Suprapubic skin (tissue), 4 donors: ENCODE data around the gene TMEM232. TPM values are rescaled to one million over a fixed set of nuclear protein-coding genes. Genes with fewer than 3 reads are reported as not detected.

Experiments
- DNase-seq, 2 donors: peaks; one replicate each; pipeline ENCODE4 v3.0.0-alpha.2; 2019; ENCODE audit warnings: low spot score in 2 of 2
- H3K27ac ChIP-seq: fragments of 200-600 bp; sonication (generic); one replicate; pipeline ENCODE4 v1.5.1; 2019
- H3K27me3 ChIP-seq: fragments of 200-600 bp; sonication (generic); one replicate; pipeline ENCODE4 v1.5.1; 2019
- H3K36me3 ChIP-seq: fragments of 200-600 bp; sonication (generic); one replicate; pipeline ENCODE4 v1.5.1; 2019
- H3K4me1 ChIP-seq: fragments of 200-600 bp; sonication (generic); one replicate; pipeline ENCODE4 v1.5.1; 2019
- H3K4me3 ChIP-seq: fragments of 200-600 bp; sonication (generic); one replicate; pipeline ENCODE4 v1.5.1; 2019; ENCODE audit warnings: mild to moderate bottlenecking
- H3K9me3 ChIP-seq: fragments of 200-600 bp; sonication (generic); one replicate; pipeline ENCODE4 v1.5.1; 2019
- CTCF ChIP-seq, 2 donors: fragments of 200-600 bp in 1 of 2; fragments of 450-650 bp in 1 of 2; sonication (generic) in 1 of 2; IDR thresholded peaks; one replicate each; pipeline ENCODE4 v1.5.1; 2016 to 2019; ENCODE audit warnings: antibody characterized with exemption in 2 of 2, mild to moderate bottlenecking in 1 of 2, moderate library complexity in 1 of 2
- EP300 ChIP-seq: sonication (generic); formaldehyde crosslinking; IDR thresholded peaks from one replicate; pipeline ENCODE4 v1.6.1; 2017; ENCODE audit warnings: antibody characterized with exemption
- POLR2A ChIP-seq, 2 donors: fragments of 450-650 bp; IDR thresholded peaks; one replicate each; pipeline ENCODE4 v1.6.1; 2017; ENCODE audit warnings: antibody characterized with exemption in 2 of 2, mild to moderate bottlenecking in 2 of 2, moderate library complexity in 2 of 2
- POLR2AphosphoS5 ChIP-seq, 3 donors: sonication (generic); formaldehyde crosslinking; IDR thresholded peaks; one replicate each; pipeline ENCODE4 v1.6.1; 2017; ENCODE audit warnings: antibody characterized with exemption in 3 of 3
- WGBS: methylation state at CpG from one replicate; pipeline ENCODE4 v1.1.5; 2018; 5-methylcytosine and 5-hydroxymethylcytosine counted together
- total RNA-seq, 4 donors: library from RNA; depleted of rRNA; stranded (reverse); fragments of >200 nt; gene quantifications; one replicate each; pipeline ENCODE4 v1.1.0, GENCODE V29; 2016

TMEM232 gene
- total RNA-seq, 4 donors from 2014 or later = 0.76 to 1.9 (median 0.98) TPM

DNA sequence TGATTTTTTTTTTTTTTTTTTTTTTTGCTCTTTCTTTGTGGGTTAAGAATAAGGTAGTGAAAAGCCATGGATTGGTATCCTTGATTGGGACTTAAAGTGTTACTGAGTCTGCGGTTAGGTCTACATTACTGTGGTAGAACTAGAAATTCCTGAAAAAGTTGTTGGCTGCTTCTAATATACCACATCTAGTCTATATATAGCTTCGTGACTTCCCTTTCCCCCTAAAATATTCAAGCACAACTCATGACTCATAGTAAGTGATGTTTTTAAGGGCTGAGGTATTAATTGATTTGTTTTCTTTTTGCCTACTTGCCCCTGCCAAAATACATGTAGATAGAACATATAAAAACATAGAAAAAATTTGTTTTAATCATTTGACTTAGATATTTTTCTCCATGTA, 247.6 kb downstream of the TMEM232 start:
- Histone ChIP-seq H3K27me3 (no peaks in the 10 kb centered on the region), H3K4me3 (no peak overlapping the region), H3K27ac (no peak overlapping the region), H3K9me3 (no peaks in the 10 kb centered on the region), H3K4me1 (no peaks in the 10 kb centered on the region), H3K36me3 (no peaks in the 10 kb centered on the region)
- TF ChIP-seq POLR2A (IDR thresholded peaks at IDR 0.05) = no peak
- TF ChIP-seq CTCF (IDR thresholded peaks at IDR 0.05) = no peak
- no peak for TF ChIP-seq POLR2AphosphoS5 (IDR thresholded peaks at IDR 0.05)
- no peak for TF ChIP-seq EP300
- 26% methylated on average over 2 of the region's 2 CpGs for WGBS
- DNase-seq = no peak

DNA sequence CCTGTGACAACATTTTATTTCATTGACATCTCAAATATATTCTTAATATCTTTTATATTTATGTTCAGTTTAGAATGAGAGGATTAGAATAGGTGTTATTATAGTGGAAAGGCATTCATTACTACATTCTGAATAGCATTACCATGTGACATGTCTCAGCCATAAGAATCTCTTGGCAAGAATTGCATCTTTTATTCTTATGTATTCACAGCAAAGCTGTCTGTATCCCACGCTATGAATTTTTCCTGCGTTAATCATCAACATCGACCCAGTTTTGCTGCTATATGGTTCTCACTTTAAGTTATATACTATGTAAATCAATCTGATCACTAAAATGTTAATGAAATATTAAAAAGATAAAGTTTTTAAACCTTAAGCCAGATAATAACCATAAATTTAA, 248.6 kb downstream of the TMEM232 start:
- Histone ChIP-seq H3K27ac (no peak overlapping the region), H3K9me3 (no peaks in the 10 kb centered on the region), H3K36me3 (no peaks in the 10 kb centered on the region), H3K27me3 (no peaks in the 10 kb centered on the region), H3K4me3 (no peak overlapping the region), H3K4me1 (no peaks in the 10 kb centered on the region)
- 54% methylated on average over 3 of the region's 3 CpGs for WGBS
- TF ChIP-seq CTCF (IDR thresholded peaks at IDR 0.05) (no peak), POLR2A (IDR thresholded peaks at IDR 0.05) (no peak), EP300 (no peak), POLR2AphosphoS5 (IDR thresholded peaks at IDR 0.05) (no peak)
- no peak for DNase-seq

DNA sequence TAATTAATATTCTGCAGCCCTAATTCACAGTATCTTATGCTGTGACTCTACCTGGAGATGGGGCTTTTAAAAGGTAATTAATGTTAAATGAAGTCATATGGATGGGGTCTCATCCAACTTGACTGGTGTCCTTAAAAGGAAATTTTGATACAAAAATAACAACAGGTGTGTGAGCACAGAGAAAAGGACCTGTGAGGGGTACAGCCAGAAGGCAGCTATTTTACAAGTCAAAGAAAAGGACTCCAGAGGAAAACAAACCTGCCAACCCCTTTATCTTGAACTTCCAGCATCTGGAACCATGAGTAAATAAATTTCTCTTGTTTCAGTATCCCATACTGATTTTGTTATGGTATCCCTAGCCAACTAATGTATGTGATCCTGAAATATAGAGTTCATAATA, 250.3 kb downstream of the TMEM232 start:
- H3K27me3 ChIP-seq = no peaks in the 10 kb centered on the region
- DNase-seq = no peak
- no peak overlapping the region for H3K4me3 ChIP-seq
- no peak overlapping the region for H3K27ac ChIP-seq
- TF ChIP-seq POLR2A (IDR thresholded peaks at IDR 0.05) = no peak
- no peak for TF ChIP-seq POLR2AphosphoS5 (IDR thresholded peaks at IDR 0.05)
- TF ChIP-seq EP300 = no peak
- no peak for TF ChIP-seq CTCF (IDR thresholded peaks at IDR 0.05)
- no peaks in the 10 kb centered on the region for H3K36me3 ChIP-seq
- no peaks in the 10 kb centered on the region for H3K4me1 ChIP-seq
- H3K9me3 ChIP-seq = no peaks in the 10 kb centered on the region

DNA sequence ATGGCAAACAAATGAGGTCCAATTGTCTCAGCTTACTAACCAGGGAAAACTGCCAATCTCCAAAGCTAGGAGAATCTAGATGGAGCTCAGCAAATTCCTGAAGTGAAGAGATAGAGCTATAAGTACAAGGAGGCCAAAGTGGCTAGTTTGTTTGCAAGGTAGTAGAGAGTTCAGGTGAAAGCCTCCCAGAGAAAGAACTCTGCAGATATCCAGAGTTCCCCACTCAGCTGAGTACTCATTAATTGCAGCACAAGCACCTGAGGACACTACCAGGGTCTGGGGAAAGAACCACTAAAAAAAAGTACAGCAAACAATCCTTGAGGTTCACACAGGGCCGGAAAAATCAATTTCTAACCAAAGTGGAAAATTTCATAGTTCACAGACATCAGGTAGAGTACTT, 250.9 kb downstream of the TMEM232 start:
- Histone ChIP-seq H3K4me3 (no peak overlapping the region), H3K9me3 (no peaks in the 10 kb centered on the region), H3K4me1 (no peaks in the 10 kb centered on the region), H3K27ac (no peak overlapping the region), H3K36me3 (no peaks in the 10 kb centered on the region), H3K27me3 (no peaks in the 10 kb centered on the region)
- no peak for DNase-seq
- TF ChIP-seq EP300 = no peak
- TF ChIP-seq POLR2AphosphoS5 (IDR thresholded peaks at IDR 0.05) = no peak
- TF ChIP-seq POLR2A (IDR thresholded peaks at IDR 0.05) = no peak
- 95% methylated on average over 1 of the region's 1 CpG for WGBS

- no peaks in the 10 kb centered on the region for H3K36me3 ChIP-seq
- no peak for DNase-seq
- no peaks in the 10 kb centered on the region for H3K4me1 ChIP-seq
- H3K9me3 ChIP-seq = no peaks in the 10 kb centered on the region
- no peak overlapping the region for H3K27ac ChIP-seq
- no peak overlapping the region for H3K4me3 ChIP-seq
- TF ChIP-seq EP300 (no peak), POLR2A (IDR thresholded peaks at IDR 0.05) (no peak), CTCF (IDR thresholded peaks at IDR 0.05) (no peak), POLR2AphosphoS5 (IDR thresholded peaks at IDR 0.05) (no peak)
- no peaks in the 10 kb centered on the region for H3K27me3 ChIP-seq
- 89% methylated on average over 4 of the region's 4 CpGs for WGBS
Observed at GRCh38 chr5:110469486-110469885, 257.0 kb downstream of the TMEM232 start.

- no peak overlapping the region for H3K27ac ChIP-seq
- H3K9me3 ChIP-seq = no peaks in the 10 kb centered on the region
- 90% methylated on average over 2 of the region's 2 CpGs for WGBS
- no peak for DNase-seq
- H3K4me1 ChIP-seq = no peaks in the 10 kb centered on the region
- no peaks in the 10 kb centered on the region for H3K36me3 ChIP-seq
- no peak overlapping the region for H3K4me3 ChIP-seq
- no peaks in the 10 kb centered on the region for H3K27me3 ChIP-seq
- TF ChIP-seq POLR2A (IDR thresholded peaks at IDR 0.05) = no peak
- TF ChIP-seq POLR2AphosphoS5 (IDR thresholded peaks at IDR 0.05) = no peak
- no peak for TF ChIP-seq EP300
- no peak for TF ChIP-seq CTCF (IDR thresholded peaks at IDR 0.05)
Observed at GRCh38 chr5:110463106-110463505, 263.4 kb downstream of the TMEM232 start.
